H1 (cell line): ENCODE results near the gene LRP1. TPM values are rescaled to one million over a fixed set of nuclear protein-coding genes. Genes with fewer than 3 reads are reported as not detected.

ENCODE experiments used
- CTCF ChIA-PET: fragments of 300-600 bp; sonication (Branson Sonifier 250); formaldehyde crosslinking; loops from one replicate; lab custom pipeline; 2021; ENCODE audit not compliant: partially characterized antibody; lab: Charles Lee
- POLR2A ChIA-PET: fragments of 300-600 bp; sonication (Branson Sonifier 250); formaldehyde crosslinking; loops from one replicate; lab custom pipeline; 2021; ENCODE audit warnings: inconsistent platforms; ENCODE audit not compliant: partially characterized antibody; lab: Charles Lee
- DNase-seq, 2 experiments: peaks; one replicate each; pipeline versions ENCODE4 v3.0.0 to v3.0.0-alpha.2; 2010 to 2022; ENCODE audit warnings: low spot score in 2 of 2, low read depth in 1 of 2, mixed read lengths in 1 of 2
- FAIRE-seq: peaks from 2 replicates; lab custom pipeline; 2011; peaks lifted over from hg19 to GRCh38; lab: Jason Lieb, UNC
- H2AFZ ChIP-seq: 2 replicates; pipeline ENCODE4 v1.8.1; 2012; ENCODE audit warnings: low read length, inconsistent platforms
- H2AK5ac ChIP-seq: 2 replicates; pipeline ENCODE4 v1.6.1; 2013; ENCODE audit warnings: low read depth, low read length
- H2BK120ac ChIP-seq: replicated peaks from 2 replicates; pipeline ENCODE3; 2013; ENCODE audit warnings: low read depth, low read length, inconsistent platforms
- H2BK12ac ChIP-seq: 2 replicates; pipeline ENCODE4 v1.6.1; 2013; ENCODE audit warnings: low read depth, low read length
- H2BK15ac ChIP-seq: 2 replicates; pipeline ENCODE4 v1.6.1; 2013; ENCODE audit warnings: low read length
- H2BK20ac ChIP-seq: 2 replicates; pipeline ENCODE4 v1.6.1; 2013; ENCODE audit warnings: low read length
- H2BK5ac ChIP-seq: 2 replicates; pipeline ENCODE4 v1.6.1; 2013; ENCODE audit warnings: low read depth, low read length
- H3K14ac ChIP-seq: 2 replicates; pipeline ENCODE4 v1.6.1; 2013; ENCODE audit warnings: inconsistent platforms; ENCODE audit not compliant: insufficient read length
- H3K18ac ChIP-seq: 2 replicates; pipeline ENCODE4 v1.6.1; 2013; ENCODE audit warnings: low read length; ENCODE audit errors: extremely low read depth
- H3K23ac ChIP-seq: 2 replicates; pipeline ENCODE4 v1.6.1; 2013; ENCODE audit warnings: inconsistent platforms; ENCODE audit not compliant: insufficient read length
- H3K23me2 ChIP-seq: 2 replicates; pipeline ENCODE4 v1.6.1; 2013; ENCODE audit warnings: low read depth, low read length
- H3K27ac ChIP-seq: 2 replicates; pipeline ENCODE4 v1.6.1; 2011; ENCODE audit warnings: low read depth, low read length, inconsistent platforms
- H3K27me3 ChIP-seq, 4 experiments: replicated peaks in 1 of 4; 1 replicate in 1 of 4; 2 replicates in 3 of 4; pipeline versions ENCODE4 v1.6.1 to v1.8.1; 2011 to 2013; ENCODE audit warnings: low read length in 3 of 4, mild to moderate bottlenecking in 3 of 4, inconsistent platforms in 2 of 4, mixed read lengths in 2 of 4, moderate library complexity in 1 of 4; ENCODE audit not compliant: control insufficient read depth in 3 of 4, insufficient read depth in 3 of 4; ENCODE audit errors: extremely low read depth in 1 of 4
- H3K36me3 ChIP-seq, 4 experiments: 2 replicates each; pipeline versions ENCODE4 v1.6.1 to v1.8.1; 2011 to 2013; ENCODE audit warnings: mild to moderate bottlenecking in 4 of 4, low read length in 3 of 4, moderate library complexity in 2 of 4, control low read depth in 1 of 4, inconsistent platforms in 1 of 4; ENCODE audit not compliant: insufficient read depth in 4 of 4, control insufficient read depth in 2 of 4
- H3K4ac ChIP-seq: replicated peaks from 2 replicates; pipeline ENCODE3; 2013; ENCODE audit warnings: low read length, low read depth, mixed read lengths, inconsistent platforms; ENCODE audit not compliant: insufficient read length
- H3K4me1 ChIP-seq, 4 experiments: replicated peaks in 1 of 4; 1 replicate in 1 of 4; 2 replicates in 3 of 4; pipeline versions ENCODE4 v1.6.1 to v1.8.1; 2011 to 2013; ENCODE audit warnings: low read length in 3 of 4, inconsistent platforms in 2 of 4, mixed read lengths in 1 of 4; ENCODE audit not compliant: insufficient read depth in 4 of 4, control insufficient read depth in 3 of 4
- H3K4me2 ChIP-seq, 2 experiments: 2 replicates each; pipeline versions ENCODE4 v1.6.1 to v1.8.1; 2011 to 2013; ENCODE audit warnings: low read depth in 2 of 2, low read length in 2 of 2, control low read depth in 1 of 2, inconsistent platforms in 1 of 2, mild to moderate bottlenecking in 1 of 2; ENCODE audit not compliant: insufficient read depth in 1 of 2
- H3K4me3 ChIP-seq, 4 experiments: fragments of 200-600, 300-600 bp in 1 of 4; sonication (generic), shearing (Covaris generic), sonication (Bioruptor Twin) in 1 of 4; 2 replicates each; pipeline versions ENCODE4 v1.5.1 to v1.8.1; 2011 to 2016; ENCODE audit warnings: low read length in 4 of 4, low read depth in 3 of 4, control low read depth in 2 of 4, inconsistent platforms in 2 of 4, mild to moderate bottlenecking in 2 of 4, mixed read lengths in 1 of 4, moderate library complexity in 1 of 4; ENCODE audit not compliant: insufficient read depth in 2 of 4; ENCODE audit errors: extremely low read depth in 1 of 4
- H3K56ac ChIP-seq: replicated peaks from 2 replicates; pipeline ENCODE3; 2013; ENCODE audit warnings: low read depth, mild to moderate bottlenecking, mixed read lengths, low read length, inconsistent platforms; ENCODE audit not compliant: insufficient read length
- H3K79me1 ChIP-seq: 2 replicates; pipeline ENCODE4 v1.6.1; 2013; ENCODE audit warnings: low read depth, low read length, control low read depth
- H3K79me2 ChIP-seq, 2 experiments: 2 replicates each; pipeline versions ENCODE4 v1.6.1 to v1.8.1; 2012 to 2013; ENCODE audit warnings: low read length in 2 of 2, mild to moderate bottlenecking in 2 of 2, inconsistent platforms in 1 of 2; ENCODE audit not compliant: insufficient read depth in 2 of 2, control insufficient read depth in 1 of 2
- H3K9ac ChIP-seq, 4 experiments: replicated peaks in 1 of 4; 1 replicate in 1 of 4; 2 replicates in 3 of 4; pipeline versions ENCODE4 v1.6.1 to v1.8.1; 2011 to 2013; ENCODE audit warnings: low read depth in 3 of 4, low read length in 3 of 4, control low read depth in 2 of 4, mild to moderate bottlenecking in 2 of 4, moderate library complexity in 2 of 4, inconsistent platforms in 1 of 4; ENCODE audit errors: extremely low read depth in 1 of 4
- H3K9me3 ChIP-seq, 2 experiments: 2 replicates each; pipeline versions ENCODE4 v1.6.1 to v1.8.1; 2012 to 2013; ENCODE audit warnings: mild to moderate bottlenecking in 2 of 2, moderate library complexity in 2 of 2, control low read depth in 1 of 2, inconsistent platforms in 1 of 2, low read depth in 1 of 2, low read length in 1 of 2, mixed read lengths in 1 of 2; ENCODE audit not compliant: insufficient read depth in 2 of 2
- H4K20me1 ChIP-seq, 2 experiments: replicated peaks in 1 of 2; 2 replicates each; pipeline versions ENCODE3 to v1.8.1; 2011 to 2013; ENCODE audit warnings: inconsistent platforms in 2 of 2, low read length in 2 of 2, mild to moderate bottlenecking in 1 of 2; ENCODE audit not compliant: insufficient read depth in 2 of 2, control insufficient read depth in 1 of 2
- H4K5ac ChIP-seq: 2 replicates; pipeline ENCODE4 v1.6.1; 2013; ENCODE audit warnings: low read length, low read depth, mixed read lengths, inconsistent platforms; ENCODE audit not compliant: insufficient read length
- H4K8ac ChIP-seq: 2 replicates; pipeline ENCODE4 v1.8.0; 2013; ENCODE audit warnings: mild to moderate bottlenecking, moderate library complexity, low read length, inconsistent platforms; ENCODE audit not compliant: insufficient read depth; ENCODE audit errors: extremely low read depth
- H4K91ac ChIP-seq: replicated peaks from 2 replicates; pipeline ENCODE3; 2013; ENCODE audit warnings: low read length, mixed read lengths, inconsistent platforms; ENCODE audit not compliant: insufficient read length
- EGR1 ChIP-seq: IDR thresholded peaks from 2 replicates; pipeline ENCODE4 v1.6.1; 2011; ENCODE audit warnings: low read depth, low read length, borderline replicate concordance
- PHF8 ChIP-seq: fragments of 200-600 bp; sonication (generic); conservative IDR thresholded peaks from 2 replicates; pipeline ENCODE4 v1.7.1; 2012; ENCODE audit warnings: low read depth, mild to moderate bottlenecking, inconsistent platforms, low read length, moderate library complexity
- TCF12 ChIP-seq: IDR thresholded peaks from 2 replicates; pipeline ENCODE4 v1.6.1; 2011; ENCODE audit warnings: low read depth, mild to moderate bottlenecking, low read length
- WGBS, 2 experiments: shearing (Covaris generic) in 1 of 2; methylation state at CpG; one replicate each; pipeline versions ENCODE4 v1.1.6 to v1.1.7; 2013 to 2015; ENCODE audit warnings: low lambda C conversion rate in 2 of 2, mixed read lengths in 2 of 2, inconsistent platforms in 1 of 2, low coverage in 1 of 2, missing lambda C conversion rate in 1 of 2; ENCODE audit not compliant: insufficient replicate concordance in 2 of 2, insufficient coverage in 1 of 2, insufficient read length in 1 of 2; ENCODE audit errors: extremely low coverage in 1 of 2, missing lambda C conversion rate in 1 of 2; 5-methylcytosine and 5-hydroxymethylcytosine counted together
- polyA plus RNA-seq, 7 experiments: library from polyadenylated mRNA; depleted of rRNA in 3 of 7; stranded (reverse) in 5 of 7; unstranded in 2 of 7; fragments of >200 nt in 5 of 7; fragments of 200-250 nt in 2 of 7; gene quantifications; 1 replicate in 5 of 7; 2 replicates in 1 of 7; 4 replicates in 1 of 7; pipeline versions ENCODE4 v1.2.1 to v1.2.3, GENCODE V29; 2011 to 2013; ENCODE audit warnings: missing spikeins in 2 of 7, mixed read lengths in 2 of 7
- total RNA-seq: library from RNA; stranded (reverse); fragmentation: NEBNext Ultra II Directional; extraction: Animal tissue kit (Norgen Biotek cat#: 25700); gene quantifications from 2 replicates; pipeline ENCODE4 v1.2.1, GENCODE V29; 2021

Gene LRP1
- total and polyA plus RNA-seq, 2 of the 8 experiments (the other 6 are each of a cell fraction or from before 2014, with no cell fraction given) = 35.3 to 92.5 TPM

DNA sequence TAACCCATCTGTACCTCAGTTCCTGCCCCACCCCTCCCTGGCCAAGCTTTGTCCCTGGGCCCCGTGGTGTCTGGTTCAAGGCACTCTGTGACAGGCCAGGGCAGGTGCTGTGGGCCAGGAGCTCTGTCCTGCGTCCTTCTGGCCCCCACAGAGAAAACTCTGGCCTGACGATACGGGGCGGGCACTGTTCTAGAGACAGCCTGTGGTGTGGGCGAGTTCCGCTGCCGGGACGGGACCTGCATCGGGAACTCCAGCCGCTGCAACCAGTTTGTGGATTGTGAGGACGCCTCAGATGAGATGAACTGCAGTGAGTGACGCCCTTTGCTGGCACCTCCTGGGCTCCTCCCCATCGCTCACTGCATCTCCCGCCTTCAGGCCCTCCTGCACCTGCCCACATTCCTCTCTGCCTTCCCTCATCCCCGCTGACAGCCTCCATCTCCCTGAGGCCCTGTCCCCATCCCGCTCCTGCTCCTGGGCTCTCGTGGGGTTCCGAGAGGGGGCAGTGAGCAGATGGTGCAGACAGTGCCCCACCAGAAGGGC lies 65.5 kb downstream of the LRP1 start:
- Histone ChIP-seq H4K8ac (no peak overlapping the region), H3K56ac (no peak overlapping the region), H3K23me2 (peaks cover 7% of the 10 kb centered on the region; the same call in 1 of the 2 replicates), H3K18ac (no peak overlapping the region), H3K36me3 (peaks cover 68 to 96% (median 93%) of the 10 kb centered on the region in 4 experiments), H3K4me3 (no peak overlapping the region), H3K79me2 (no peaks in the 10 kb centered on the region), H2BK120ac (no peak overlapping the region), H3K27me3 (no peaks in the 10 kb centered on the region), H3K4ac (no peak overlapping the region), H3K4me2 (no peak overlapping the region), H4K20me1 (peaks cover 6 to 29% of the 10 kb centered on the region in 2 experiments), H3K23ac (no peak overlapping the region), H2AK5ac (no peak overlapping the region), H3K79me1 (no peaks in the 10 kb centered on the region; the same call in 1 of the 2 replicates), H3K9ac (no peak overlapping the region), H3K27ac (no peak overlapping the region), H2BK12ac (no peak overlapping the region), H2BK20ac (no peak overlapping the region), H4K91ac (no peak overlapping the region), H2AFZ (no peak overlapping the region), H2BK15ac (no peak overlapping the region), H3K14ac (no peak overlapping the region), H3K4me1 (no peaks in the 10 kb centered on the region; a peak in 1 of 7 replicates), H2BK5ac (no peak overlapping the region; the same call in 1 of the 2 replicates), H4K5ac (no peak overlapping the region), H3K9me3 (no peaks in the 10 kb centered on the region)
- CTCF ChIA-PET = interaction anchor here (0.6 to 20.9 kb wide), 4 partner anchors 17 to 172 kb away, joined by 3 to 389 read pairs (median 4); no protein-coding TSS in a partner anchor
- FAIRE-seq (no peak), DNase-seq (no peak)
- WGBS, 2 experiments = 88% methylated on average over 19 of the region's 19 CpGs; no CpG with 5 or more reads in 1 of the 2 experiments
- POLR2A ChIA-PET = interaction anchor here (0.6 to 11.0 kb wide), 6 partner anchors 8 to 44 kb away, joined by 3 to 91 read pairs (median 6); no protein-coding TSS in a partner anchor
- no peak for TF ChIP-seq PHF8
- no peak for TF ChIP-seq EGR1
- TF ChIP-seq TCF12 = no peak
